ENCODE data around the gene DNM2. TPM values are rescaled to one million over a fixed set of nuclear protein-coding genes. Genes with fewer than 3 reads are reported as not detected.

Gene DNM2
- total RNA-seq, 1 experiment from 2014 or later = 131 TPM

DNA sequence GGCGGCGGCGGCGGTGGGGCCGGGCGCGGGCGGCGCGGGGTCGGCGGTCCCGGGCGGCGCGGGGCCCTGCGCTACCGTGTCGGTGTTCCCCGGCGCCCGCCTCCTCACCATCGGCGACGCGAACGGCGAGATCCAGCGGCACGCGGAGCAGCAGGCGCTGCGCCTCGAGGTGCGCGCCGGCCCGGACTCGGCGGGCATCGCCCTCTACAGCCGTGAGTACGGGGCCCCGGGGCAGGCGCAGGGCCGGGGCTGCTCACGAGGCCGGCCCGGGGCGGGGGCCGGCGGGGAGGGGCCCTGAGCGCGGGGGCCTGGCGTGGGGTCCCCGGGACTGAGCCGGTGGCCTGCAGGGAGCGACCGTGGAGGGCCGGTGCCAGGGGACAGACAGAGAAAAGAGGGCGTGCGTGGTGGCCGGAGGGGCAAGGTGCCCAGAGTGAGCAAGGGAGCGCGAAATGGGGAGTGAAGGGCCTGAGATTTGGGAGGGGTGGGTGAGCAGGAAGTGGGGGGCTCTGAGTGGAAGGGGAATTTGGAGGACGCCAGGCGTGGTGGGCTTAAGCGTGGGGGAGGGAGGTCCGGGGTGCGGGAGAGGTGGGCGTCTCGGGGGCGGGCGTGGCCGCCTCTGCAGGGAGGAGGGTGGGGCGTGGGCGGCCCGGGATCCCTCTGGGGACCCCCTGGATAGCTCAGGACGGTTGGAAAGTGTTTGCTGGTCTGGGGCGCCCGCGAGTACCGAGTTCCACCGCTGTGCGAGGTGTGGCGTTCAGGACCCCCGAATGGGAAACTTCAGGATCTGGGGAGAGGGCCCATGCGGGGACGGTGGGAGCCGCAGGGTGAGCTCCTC, 154.0 kb downstream of the DNM2 start (continued):
- TF ChIP-seq, protein P1, sequence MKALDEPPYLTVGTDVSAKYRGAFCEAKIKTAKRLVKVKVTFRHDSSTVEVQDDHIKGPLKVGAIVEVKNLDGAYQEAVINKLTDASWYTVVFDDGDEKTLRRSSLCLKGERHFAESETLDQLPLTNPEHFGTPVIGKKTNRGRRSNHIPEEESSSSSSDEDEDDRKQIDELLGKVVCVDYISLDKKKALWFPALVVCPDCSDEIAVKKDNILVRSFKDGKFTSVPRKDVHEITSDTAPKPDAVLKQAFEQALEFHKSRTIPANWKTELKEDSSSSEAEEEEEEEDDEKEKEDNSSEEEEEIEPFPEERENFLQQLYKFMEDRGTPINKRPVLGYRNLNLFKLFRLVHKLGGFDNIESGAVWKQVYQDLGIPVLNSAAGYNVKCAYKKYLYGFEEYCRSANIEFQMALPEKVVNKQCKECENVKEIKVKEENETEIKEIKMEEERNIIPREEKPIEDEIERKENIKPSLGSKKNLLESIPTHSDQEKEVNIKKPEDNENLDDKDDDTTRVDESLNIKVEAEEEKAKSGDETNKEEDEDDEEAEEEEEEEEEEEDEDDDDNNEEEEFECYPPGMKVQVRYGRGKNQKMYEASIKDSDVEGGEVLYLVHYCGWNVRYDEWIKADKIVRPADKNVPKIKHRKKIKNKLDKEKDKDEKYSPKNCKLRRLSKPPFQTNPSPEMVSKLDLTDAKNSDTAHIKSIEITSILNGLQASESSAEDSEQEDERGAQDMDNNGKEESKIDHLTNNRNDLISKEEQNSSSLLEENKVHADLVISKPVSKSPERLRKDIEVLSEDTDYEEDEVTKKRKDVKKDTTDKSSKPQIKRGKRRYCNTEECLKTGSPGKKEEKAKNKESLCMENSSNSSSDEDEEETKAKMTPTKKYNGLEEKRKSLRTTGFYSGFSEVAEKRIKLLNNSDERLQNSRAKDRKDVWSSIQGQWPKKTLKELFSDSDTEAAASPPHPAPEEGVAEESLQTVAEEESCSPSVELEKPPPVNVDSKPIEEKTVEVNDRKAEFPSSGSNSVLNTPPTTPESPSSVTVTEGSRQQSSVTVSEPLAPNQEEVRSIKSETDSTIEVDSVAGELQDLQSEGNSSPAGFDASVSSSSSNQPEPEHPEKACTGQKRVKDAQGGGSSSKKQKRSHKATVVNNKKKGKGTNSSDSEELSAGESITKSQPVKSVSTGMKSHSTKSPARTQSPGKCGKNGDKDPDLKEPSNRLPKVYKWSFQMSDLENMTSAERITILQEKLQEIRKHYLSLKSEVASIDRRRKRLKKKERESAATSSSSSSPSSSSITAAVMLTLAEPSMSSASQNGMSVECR (CRISPR knock-in tag; IDR thresholded peaks at IDR 0.05; ENCODE audit: borderline replicate concordance) = 0 out of 2 replicates have a peak, but pooled peaks have one; percentile 17

GRCh38 chr19:10872546-10873107, 154.7 kb downstream of the DNM2 start:
- ATAC-seq = no peak
- no peaks in the 10 kb centered on the region for H3K9me3 Mint-ChIP-seq
- TF ChIP-seq NFE2L1 (CRISPR knock-in tag; IDR thresholded peaks at IDR 0.05) (no peak), ZNF219 (CRISPR knock-in tag; IDR thresholded peaks at IDR 0.05; ENCODE audit: borderline replicate concordance) (no peak), FOXJ3 (CRISPR knock-in tag; IDR thresholded peaks at IDR 0.05; ENCODE audit: borderline replicate concordance) (no peak)
- TF ChIP-seq, protein P2, sequence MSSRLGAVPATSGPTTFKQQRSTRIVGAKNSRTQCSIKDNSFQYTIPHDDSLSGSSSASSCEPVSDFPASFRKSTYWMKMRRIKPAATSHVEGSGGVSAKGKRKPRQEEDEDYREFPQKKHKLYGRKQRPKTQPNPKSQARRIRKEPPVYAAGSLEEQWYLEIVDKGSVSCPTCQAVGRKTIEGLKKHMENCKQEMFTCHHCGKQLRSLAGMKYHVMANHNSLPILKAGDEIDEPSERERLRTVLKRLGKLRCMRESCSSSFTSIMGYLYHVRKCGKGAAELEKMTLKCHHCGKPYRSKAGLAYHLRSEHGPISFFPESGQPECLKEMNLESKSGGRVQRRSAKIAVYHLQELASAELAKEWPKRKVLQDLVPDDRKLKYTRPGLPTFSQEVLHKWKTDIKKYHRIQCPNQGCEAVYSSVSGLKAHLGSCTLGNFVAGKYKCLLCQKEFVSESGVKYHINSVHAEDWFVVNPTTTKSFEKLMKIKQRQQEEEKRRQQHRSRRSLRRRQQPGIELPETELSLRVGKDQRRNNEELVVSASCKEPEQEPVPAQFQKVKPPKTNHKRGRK (CRISPR knock-in tag; IDR thresholded peaks at IDR 0.05; ENCODE audit: borderline replicate concordance) = no peak
- H3K27me3 Mint-ChIP-seq (ENCODE audit: low read depth) = no peaks in the 10 kb centered on the region; the same call in 1 of the 2 replicates
- peak overlapping the region; percentile 90 for H3K4me3 Mint-ChIP-seq
- no peak for DNase-seq (ENCODE audit: low spot score)
- H3K27ac Mint-ChIP-seq = peak overlapping the region; percentile 86
- ChIA-PET POLR2A (interaction anchor here (0.7 to 2.5 kb wide), 3 partner anchors 16 to 358 kb away, joined by 3 to 12 read pairs (median 3); no protein-coding TSS in a partner anchor), CTCF (interaction anchor here (0.5 to 3.7 kb wide), 18 partner anchors 8 to 155 kb away, joined by 3 to 62 read pairs (median 9); partner anchors contain the start of genes DNM2 and TMED1)
- peaks cover 23% of the 10 kb centered on the region for H3K4me1 Mint-ChIP-seq
- H3K36me3 Mint-ChIP-seq = 0 out of 2 replicates have a peak, but pooled peaks cover 7% of the 10 kb centered on the region

DNA sequence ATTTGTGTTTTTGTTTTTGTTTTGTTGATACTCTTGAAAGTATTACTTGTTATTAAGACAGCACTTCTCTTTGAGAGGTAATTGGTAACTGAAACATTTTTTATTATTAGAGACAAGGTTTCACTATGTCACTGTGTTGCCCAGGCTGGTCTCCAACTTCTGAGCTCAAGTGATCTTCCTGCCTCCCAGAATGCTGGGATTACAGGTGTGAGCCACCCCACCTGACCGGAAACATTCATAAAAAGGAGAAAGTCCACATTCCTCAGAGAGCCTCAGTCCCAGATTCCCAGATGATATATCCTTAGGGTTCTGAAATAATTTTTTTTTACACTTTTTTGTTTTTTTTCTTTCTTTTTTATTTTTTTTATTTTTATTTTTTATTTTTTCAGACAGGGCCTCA, 156.1 kb downstream of the DNM2 start:
- CTCF ChIA-PET = interaction anchor here (0.7 to 1.6 kb wide), 6 partner anchors 13 to 68 kb away, joined by 3 to 5 read pairs (median 4); no protein-coding TSS in a partner anchor
- no peak for DNase-seq (ENCODE audit: low spot score)
- no peaks in the 10 kb centered on the region; the same call in 1 of the 2 replicates for H3K27me3 Mint-ChIP-seq (ENCODE audit: low read depth)
- peak overlapping the region; percentile 34 for H3K4me3 Mint-ChIP-seq
- H3K4me1 Mint-ChIP-seq = peaks cover 30% of the 10 kb centered on the region
- no peak for ATAC-seq
- H3K9me3 Mint-ChIP-seq = no peaks in the 10 kb centered on the region
- H3K36me3 Mint-ChIP-seq = 0 out of 2 replicates have a peak, but pooled peaks cover 7% of the 10 kb centered on the region
- H3K27ac Mint-ChIP-seq = peak overlapping the region; percentile 74; the same call in 1 of the 2 replicates
- POLR2A ChIA-PET = no interaction called here
- TF ChIP-seq RORB (CRISPR knock-in tag; IDR thresholded peaks at IDR 0.05) = no peak
- no peak for TF ChIP-seq JUN (CRISPR knock-in tag; IDR thresholded peaks at IDR 0.05)
- TF ChIP-seq, protein P1 (CRISPR knock-in tag; IDR thresholded peaks at IDR 0.05; ENCODE audit: borderline replicate concordance) = no peak
- TF ChIP-seq, protein P3, sequence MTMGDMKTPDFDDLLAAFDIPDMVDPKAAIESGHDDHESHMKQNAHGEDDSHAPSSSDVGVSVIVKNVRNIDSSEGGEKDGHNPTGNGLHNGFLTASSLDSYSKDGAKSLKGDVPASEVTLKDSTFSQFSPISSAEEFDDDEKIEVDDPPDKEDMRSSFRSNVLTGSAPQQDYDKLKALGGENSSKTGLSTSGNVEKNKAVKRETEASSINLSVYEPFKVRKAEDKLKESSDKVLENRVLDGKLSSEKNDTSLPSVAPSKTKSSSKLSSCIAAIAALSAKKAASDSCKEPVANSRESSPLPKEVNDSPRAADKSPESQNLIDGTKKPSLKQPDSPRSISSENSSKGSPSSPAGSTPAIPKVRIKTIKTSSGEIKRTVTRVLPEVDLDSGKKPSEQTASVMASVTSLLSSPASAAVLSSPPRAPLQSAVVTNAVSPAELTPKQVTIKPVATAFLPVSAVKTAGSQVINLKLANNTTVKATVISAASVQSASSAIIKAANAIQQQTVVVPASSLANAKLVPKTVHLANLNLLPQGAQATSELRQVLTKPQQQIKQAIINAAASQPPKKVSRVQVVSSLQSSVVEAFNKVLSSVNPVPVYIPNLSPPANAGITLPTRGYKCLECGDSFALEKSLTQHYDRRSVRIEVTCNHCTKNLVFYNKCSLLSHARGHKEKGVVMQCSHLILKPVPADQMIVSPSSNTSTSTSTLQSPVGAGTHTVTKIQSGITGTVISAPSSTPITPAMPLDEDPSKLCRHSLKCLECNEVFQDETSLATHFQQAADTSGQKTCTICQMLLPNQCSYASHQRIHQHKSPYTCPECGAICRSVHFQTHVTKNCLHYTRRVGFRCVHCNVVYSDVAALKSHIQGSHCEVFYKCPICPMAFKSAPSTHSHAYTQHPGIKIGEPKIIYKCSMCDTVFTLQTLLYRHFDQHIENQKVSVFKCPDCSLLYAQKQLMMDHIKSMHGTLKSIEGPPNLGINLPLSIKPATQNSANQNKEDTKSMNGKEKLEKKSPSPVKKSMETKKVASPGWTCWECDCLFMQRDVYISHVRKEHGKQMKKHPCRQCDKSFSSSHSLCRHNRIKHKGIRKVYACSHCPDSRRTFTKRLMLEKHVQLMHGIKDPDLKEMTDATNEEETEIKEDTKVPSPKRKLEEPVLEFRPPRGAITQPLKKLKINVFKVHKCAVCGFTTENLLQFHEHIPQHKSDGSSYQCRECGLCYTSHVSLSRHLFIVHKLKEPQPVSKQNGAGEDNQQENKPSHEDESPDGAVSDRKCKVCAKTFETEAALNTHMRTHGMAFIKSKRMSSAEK (CRISPR knock-in tag; IDR thresholded peaks at IDR 0.05; ENCODE audit: borderline replicate concordance) = no peak
- TF ChIP-seq ZNF416 (CRISPR knock-in tag; IDR thresholded peaks at IDR 0.05) = no peak
- TF ChIP-seq ZNF232 (CRISPR knock-in tag; IDR thresholded peaks at IDR 0.05) = no peak
- TF ChIP-seq ZNF121 (CRISPR knock-in tag; IDR thresholded peaks at IDR 0.05) = no peak
- no peak for TF ChIP-seq ATF6 (CRISPR knock-in tag; IDR thresholded peaks at IDR 0.05)
- TF ChIP-seq ZNF396 (CRISPR knock-in tag; IDR thresholded peaks at IDR 0.05; ENCODE audit: borderline replicate concordance) = no peak

All from WTC11 (cell line).